ENCODE results near the gene DOCK3. TPM values are rescaled to one million over a fixed set of nuclear protein-coding genes. Genes with fewer than 3 reads are reported as not detected.
"Not testable (repeated sequence)": the region's sequence is repeated elsewhere in the genome, so short reads cannot be mapped to it uniquely, and the experiment has no call there.

The DOCK3 gene
- total RNA-seq, 2 donors from 2014 or later, result 0.02 to 0.32 TPM

DNA sequence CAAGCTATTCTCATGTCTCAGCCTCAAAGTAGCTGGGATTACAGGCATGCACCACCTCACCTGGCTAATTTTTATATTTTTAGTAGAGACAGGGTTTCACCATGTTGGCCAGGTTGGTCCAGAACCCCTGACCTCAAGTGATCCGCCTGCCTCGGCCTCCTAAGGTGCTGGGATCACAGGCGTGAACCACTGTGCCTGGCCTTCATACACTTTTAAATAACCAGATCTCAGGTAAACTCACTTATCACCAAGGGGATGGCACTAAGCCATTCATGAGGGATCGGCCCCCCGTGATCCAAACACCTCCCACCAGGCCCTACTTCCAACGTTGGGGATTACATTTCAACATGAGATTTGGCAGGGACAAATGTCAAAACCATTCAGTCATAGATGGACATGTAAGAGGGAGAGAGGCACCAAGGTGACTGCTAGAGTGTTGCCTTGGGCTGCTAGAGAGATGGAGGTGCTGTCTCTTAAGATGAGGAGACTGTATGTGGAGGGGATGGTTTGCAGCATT, 13.3 kb upstream of the DOCK3 start:
- no peak overlapping the region for H3K4me3 ChIP-seq
- no peak overlapping the region for H3K27ac ChIP-seq
- no peak for DNase-seq
- no peak overlapping the region for H3K9ac ChIP-seq (ENCODE audit: low read depth in 2 of 2, low read length in 2 of 2)
- H3K4me1 ChIP-seq, result no peaks in the 10 kb centered on the region
- intact Hi-C loops (cut with DNase I), result no loop called here
- no peaks in the 10 kb centered on the region for H3K36me3 ChIP-seq
- TF ChIP-seq, protein P1, sequence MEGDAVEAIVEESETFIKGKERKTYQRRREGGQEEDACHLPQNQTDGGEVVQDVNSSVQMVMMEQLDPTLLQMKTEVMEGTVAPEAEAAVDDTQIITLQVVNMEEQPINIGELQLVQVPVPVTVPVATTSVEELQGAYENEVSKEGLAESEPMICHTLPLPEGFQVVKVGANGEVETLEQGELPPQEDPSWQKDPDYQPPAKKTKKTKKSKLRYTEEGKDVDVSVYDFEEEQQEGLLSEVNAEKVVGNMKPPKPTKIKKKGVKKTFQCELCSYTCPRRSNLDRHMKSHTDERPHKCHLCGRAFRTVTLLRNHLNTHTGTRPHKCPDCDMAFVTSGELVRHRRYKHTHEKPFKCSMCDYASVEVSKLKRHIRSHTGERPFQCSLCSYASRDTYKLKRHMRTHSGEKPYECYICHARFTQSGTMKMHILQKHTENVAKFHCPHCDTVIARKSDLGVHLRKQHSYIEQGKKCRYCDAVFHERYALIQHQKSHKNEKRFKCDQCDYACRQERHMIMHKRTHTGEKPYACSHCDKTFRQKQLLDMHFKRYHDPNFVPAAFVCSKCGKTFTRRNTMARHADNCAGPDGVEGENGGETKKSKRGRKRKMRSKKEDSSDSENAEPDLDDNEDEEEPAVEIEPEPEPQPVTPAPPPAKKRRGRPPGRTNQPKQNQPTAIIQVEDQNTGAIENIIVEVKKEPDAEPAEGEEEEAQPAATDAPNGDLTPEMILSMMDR (IDR thresholded peaks at IDR 0.05), result no peak
- no peaks in the 10 kb centered on the region for H3K9me3 ChIP-seq
- H3K27me3 ChIP-seq, result no peaks in the 10 kb centered on the region

DNA sequence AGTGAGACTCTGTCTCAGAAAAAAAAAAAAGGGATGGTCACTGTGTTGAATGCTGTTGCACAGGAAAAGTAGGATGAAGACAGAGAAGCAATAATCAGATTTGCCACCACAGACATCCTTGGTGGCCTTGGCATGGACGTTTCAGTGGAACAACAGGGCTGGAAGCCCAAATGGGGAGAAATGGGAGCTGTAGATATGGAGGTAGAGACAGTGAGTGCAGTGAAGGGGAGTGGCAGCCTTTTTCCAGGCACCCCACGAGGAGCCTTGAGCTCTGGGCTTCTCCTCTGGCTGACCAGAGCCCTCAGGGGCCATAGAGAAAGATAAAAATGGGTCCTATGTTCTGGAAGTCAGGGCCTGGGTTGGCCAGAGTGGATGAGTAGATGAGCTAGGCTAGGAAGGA, 12.3 kb upstream of the DOCK3 start:
- Histone ChIP-seq H3K36me3 (no peaks in the 10 kb centered on the region), H3K4me1 (no peaks in the 10 kb centered on the region), H3K4me3 (no peak overlapping the region), H3K27me3 (no peaks in the 10 kb centered on the region), H3K27ac (no peak overlapping the region), H3K9me3 (no peaks in the 10 kb centered on the region), H3K9ac (ENCODE audit: low read depth in 2 of 2, low read length in 2 of 2) (no peak overlapping the region)
- no peak for DNase-seq
- intact Hi-C loops (cut with DNase I), result no loop called here
- TF ChIP-seq, protein P1 (IDR thresholded peaks at IDR 0.05), result no peak

DNA sequence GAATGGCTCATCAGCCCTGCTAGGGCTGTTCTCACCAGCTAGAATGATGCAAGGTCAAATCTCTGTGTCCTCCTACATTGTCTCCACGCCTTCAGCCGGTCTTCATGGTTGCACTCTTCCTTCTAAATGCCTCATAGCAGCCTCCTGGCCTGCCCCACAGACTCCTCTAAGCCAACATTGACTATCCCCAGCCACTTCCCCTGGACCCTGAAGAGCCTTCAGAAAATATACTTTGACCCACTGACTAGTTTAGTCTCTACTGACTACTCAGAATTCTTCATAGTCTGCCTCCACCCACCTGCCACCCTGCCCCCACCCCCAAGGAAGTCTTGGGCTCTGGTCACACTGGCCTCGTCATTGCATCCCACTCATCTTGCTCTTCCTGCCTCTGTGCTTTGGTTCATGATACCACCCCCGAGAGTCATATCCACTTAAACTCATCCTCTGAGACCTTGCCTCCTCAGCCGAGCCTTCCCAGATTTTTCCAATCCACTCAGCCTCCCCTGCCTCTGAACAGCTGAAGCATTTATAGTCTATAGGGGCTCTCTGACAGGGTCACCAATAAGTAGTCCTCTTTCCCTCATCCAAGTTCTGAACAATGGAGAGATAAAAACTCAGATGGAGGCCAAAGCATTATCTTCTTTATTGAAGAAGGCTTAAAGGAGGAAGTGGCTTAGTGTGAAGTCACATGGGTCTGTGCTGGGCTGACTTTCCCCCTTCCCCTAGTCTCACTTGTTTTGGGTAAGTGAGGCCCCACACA, 9.5 kb upstream of the DOCK3 start:
- intact Hi-C loops (cut with DNase I), result no loop called here
- no peaks in the 10 kb centered on the region for H3K4me1 ChIP-seq
- H3K9me3 ChIP-seq, result no peaks in the 10 kb centered on the region
- H3K36me3 ChIP-seq, result no peaks in the 10 kb centered on the region
- no peak overlapping the region for H3K9ac ChIP-seq (ENCODE audit: low read depth in 2 of 2, low read length in 2 of 2)
- no peaks in the 10 kb centered on the region for H3K27me3 ChIP-seq
- H3K27ac ChIP-seq, result no peak overlapping the region
- H3K4me3 ChIP-seq, result no peak overlapping the region
- TF ChIP-seq, protein P1 (IDR thresholded peaks at IDR 0.05), result no peak
- DNase-seq, result no peak

DNA sequence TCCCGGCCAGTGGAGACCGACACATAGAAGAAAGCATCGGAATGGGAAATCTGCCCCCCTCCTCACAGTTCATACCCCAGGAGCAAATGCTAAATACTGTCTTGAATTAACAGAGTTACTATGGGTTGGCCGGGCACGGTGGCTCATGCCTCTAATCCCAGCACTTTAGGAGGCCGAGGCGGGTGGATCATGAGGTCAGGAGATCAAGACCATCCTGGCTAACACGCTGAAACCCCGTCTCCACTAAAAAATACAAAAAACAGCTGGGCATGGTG, 8.9 kb upstream of the DOCK3 start:
- H3K27ac ChIP-seq; H3K4me3 ChIP-seq; H3K4me1 ChIP-seq; H3K9me3 ChIP-seq; intact Hi-C loops (cut with DNase I); H3K9ac ChIP-seq (ENCODE audit: low read depth in 2 of 2, low read length in 2 of 2); DNase-seq; H3K27me3 ChIP-seq; H3K36me3 ChIP-seq: not testable (repeated sequence)

DNA sequence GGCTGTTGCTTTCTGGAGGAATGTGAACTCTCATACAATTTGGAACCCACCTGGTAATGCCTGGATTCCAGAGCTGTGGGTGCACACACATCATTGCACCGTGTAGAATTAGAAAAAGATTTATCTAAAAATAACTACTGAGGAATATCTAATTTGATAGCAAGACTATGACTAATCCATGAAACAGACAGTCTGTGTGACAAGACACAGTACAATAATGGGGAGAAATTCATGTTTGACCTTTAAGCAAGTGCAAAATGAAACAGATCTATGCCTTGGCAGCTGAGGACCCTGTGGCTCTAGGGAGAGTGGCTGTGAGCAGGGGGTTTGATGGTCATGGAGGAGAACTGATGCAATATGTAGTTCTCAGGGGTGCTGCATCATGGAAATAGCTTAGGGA, 7.9 kb upstream of the DOCK3 start:
- Histone ChIP-seq H3K9ac (ENCODE audit: low read depth in 2 of 2, low read length in 2 of 2) (no peak overlapping the region), H3K27ac (no peak overlapping the region), H3K36me3 (no peaks in the 10 kb centered on the region), H3K4me3 (no peak overlapping the region), H3K9me3 (no peaks in the 10 kb centered on the region), H3K27me3 (no peaks in the 10 kb centered on the region), H3K4me1 (no peaks in the 10 kb centered on the region)
- intact Hi-C loops (cut with DNase I), result no loop called here
- no peak for DNase-seq
- TF ChIP-seq, protein P1 (IDR thresholded peaks at IDR 0.05), result no peak

DNA sequence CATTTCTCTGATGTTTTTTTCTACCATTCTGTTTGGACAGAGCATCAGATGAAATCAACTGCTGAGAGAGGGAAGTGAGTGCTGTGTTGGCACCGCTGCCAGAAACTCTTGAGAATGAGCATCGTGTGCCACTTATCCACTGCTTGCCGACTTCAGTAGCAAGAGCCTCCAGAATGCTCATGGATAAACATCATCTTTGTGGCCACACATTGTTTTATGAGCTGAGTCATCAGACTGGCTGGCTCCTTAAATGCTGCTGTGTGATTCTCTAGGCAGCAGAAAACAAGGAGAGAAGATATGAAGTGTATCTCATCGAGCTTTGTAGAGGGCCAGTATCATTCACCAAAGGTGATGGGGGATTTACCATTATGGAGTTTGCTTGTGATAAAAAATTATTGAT, 3.4 kb upstream of the DOCK3 start:
- peaks cover 19% of the 10 kb centered on the region for H3K27me3 ChIP-seq
- no peak overlapping the region for H3K9ac ChIP-seq (ENCODE audit: low read depth in 2 of 2, low read length in 2 of 2)
- no peaks in the 10 kb centered on the region for H3K4me1 ChIP-seq
- TF ChIP-seq, protein P1 (IDR thresholded peaks at IDR 0.05), result no peak
- H3K4me3 ChIP-seq, result no peak overlapping the region
- no peak overlapping the region for H3K27ac ChIP-seq
- no peaks in the 10 kb centered on the region for H3K36me3 ChIP-seq
- no peak for DNase-seq
- no peaks in the 10 kb centered on the region for H3K9me3 ChIP-seq
- intact Hi-C loops (cut with DNase I), result no loop called here
